Midbrain (tissue), 1 donor: ENCODE results near the gene RNU1-2.
"Not testable (repeated sequence)": the region's sequence is repeated elsewhere in the genome, so short reads cannot be mapped to it uniquely, and the experiment has no call there.

Source experiments
- DNase-seq: peaks from one replicate; lab custom pipeline; 2025; lab: John Stamatoyannopoulos, UW

Gene RNU1-2

GRCh38 chr1:16907870-16908758 is 12.3 kb downstream of the RNU1-2 start:
- DNase-seq = no peak

- not testable (repeated sequence) for DNase-seq
These were observed 16.3 kb downstream of the RNU1-2 start for GRCh38 chr1:16911851-16912721.

- DNase-seq = not testable (repeated sequence)
These were observed 17.0 kb downstream of the RNU1-2 start for GRCh38 chr1:16912742-16913141.

- no peak for DNase-seq
These were observed 17.5 kb downstream of the RNU1-2 start for GRCh38 chr1:16913181-16913832.

- peak; percentile 98 for DNase-seq
These were observed 18.3 kb downstream of the RNU1-2 start for GRCh38 chr1:16913833-16914662.

GRCh38 chr1:16914928-16915626 is 19.3 kb downstream of the RNU1-2 start:
- not testable (repeated sequence) for DNase-seq

- no peak for DNase-seq
These were observed 19.8 kb downstream of the RNU1-2 start for GRCh38 chr1:16915627-16915973.

- DNase-seq = not testable (repeated sequence)
These were observed 20.5 kb downstream of the RNU1-2 start for GRCh38 chr1:16916036-16916880.

GRCh38 chr1:16918371-16918770 is 22.6 kb downstream of the RNU1-2 start:
- DNase-seq = no peak

- not testable (repeated sequence) for DNase-seq
These were observed 23.3 kb downstream of the RNU1-2 start for GRCh38 chr1:16918936-16919665.

- no peak for DNase-seq
These were observed 25.2 kb downstream of the RNU1-2 start for GRCh38 chr1:16920951-16921350.

- no peak for DNase-seq
These were observed 25.8 kb downstream of the RNU1-2 start, which contains the start of gene CROCC for GRCh38 chr1:16921391-16922185. CROCC (plus strand) TSS chr1:16921931; CDS start chr1:16922019, 88 bp downstream.

GRCh38 chr1:16922466-16922865 is 26.7 kb downstream of the RNU1-2 start:
- no peak for DNase-seq

GRCh38 chr1:16922885-16923431 is 27.2 kb downstream of the RNU1-2 start:
- no peak for DNase-seq

- DNase-seq = no peak
These were observed 28.6 kb downstream of the RNU1-2 start for GRCh38 chr1:16924216-16924918.

GRCh38 chr1:16924919-16925477 is 29.2 kb downstream of the RNU1-2 start:
- DNase-seq = no peak
